Choroid plexus epithelial cell (primary cell): Measurements from ENCODE around the gene PRODH2.

Experiments used
- DNase-seq: peaks from one replicate; pipeline ENCODE4 v3.0.0-alpha.2; 2010; ENCODE audit warnings: low read depth
- H3K4me3 ChIP-seq: 2 replicates; pipeline ENCODE4 v1.5.1; 2011; ENCODE audit warnings: low read depth, mild to moderate bottlenecking, control low read depth, low read length, moderate library complexity
- TF ChIP-seq, protein P1 (sequence below): conservative IDR thresholded peaks from 2 replicates; pipeline ENCODE4 v1.5.1; 2011; ENCODE audit warnings: low read depth, mild to moderate bottlenecking, control low read depth, inconsistent platforms, low read length, moderate library complexity

PRODH2 gene

DNA sequence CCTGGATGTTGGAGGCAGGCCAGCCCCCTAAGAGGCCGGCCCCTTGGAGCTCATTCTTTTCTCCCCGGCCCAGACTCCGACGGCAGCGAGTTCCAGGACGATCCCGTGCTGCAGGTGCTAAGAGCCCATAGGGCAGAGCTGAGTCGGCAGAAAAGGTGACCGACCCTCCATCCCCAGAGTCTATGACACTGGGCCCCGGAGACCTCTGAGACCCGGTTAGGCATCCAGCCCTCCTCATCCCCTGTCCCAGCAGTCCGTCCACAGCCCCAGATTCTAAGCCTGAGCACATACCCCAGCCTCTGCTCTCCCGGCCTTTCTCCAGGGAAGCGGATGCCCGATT, 44.6 kb downstream of the PRODH2 start:
- TF ChIP-seq, protein P1, sequence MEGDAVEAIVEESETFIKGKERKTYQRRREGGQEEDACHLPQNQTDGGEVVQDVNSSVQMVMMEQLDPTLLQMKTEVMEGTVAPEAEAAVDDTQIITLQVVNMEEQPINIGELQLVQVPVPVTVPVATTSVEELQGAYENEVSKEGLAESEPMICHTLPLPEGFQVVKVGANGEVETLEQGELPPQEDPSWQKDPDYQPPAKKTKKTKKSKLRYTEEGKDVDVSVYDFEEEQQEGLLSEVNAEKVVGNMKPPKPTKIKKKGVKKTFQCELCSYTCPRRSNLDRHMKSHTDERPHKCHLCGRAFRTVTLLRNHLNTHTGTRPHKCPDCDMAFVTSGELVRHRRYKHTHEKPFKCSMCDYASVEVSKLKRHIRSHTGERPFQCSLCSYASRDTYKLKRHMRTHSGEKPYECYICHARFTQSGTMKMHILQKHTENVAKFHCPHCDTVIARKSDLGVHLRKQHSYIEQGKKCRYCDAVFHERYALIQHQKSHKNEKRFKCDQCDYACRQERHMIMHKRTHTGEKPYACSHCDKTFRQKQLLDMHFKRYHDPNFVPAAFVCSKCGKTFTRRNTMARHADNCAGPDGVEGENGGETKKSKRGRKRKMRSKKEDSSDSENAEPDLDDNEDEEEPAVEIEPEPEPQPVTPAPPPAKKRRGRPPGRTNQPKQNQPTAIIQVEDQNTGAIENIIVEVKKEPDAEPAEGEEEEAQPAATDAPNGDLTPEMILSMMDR: no peak
- no peak for DNase-seq
- no peak overlapping the region for H3K4me3 ChIP-seq

DNA sequence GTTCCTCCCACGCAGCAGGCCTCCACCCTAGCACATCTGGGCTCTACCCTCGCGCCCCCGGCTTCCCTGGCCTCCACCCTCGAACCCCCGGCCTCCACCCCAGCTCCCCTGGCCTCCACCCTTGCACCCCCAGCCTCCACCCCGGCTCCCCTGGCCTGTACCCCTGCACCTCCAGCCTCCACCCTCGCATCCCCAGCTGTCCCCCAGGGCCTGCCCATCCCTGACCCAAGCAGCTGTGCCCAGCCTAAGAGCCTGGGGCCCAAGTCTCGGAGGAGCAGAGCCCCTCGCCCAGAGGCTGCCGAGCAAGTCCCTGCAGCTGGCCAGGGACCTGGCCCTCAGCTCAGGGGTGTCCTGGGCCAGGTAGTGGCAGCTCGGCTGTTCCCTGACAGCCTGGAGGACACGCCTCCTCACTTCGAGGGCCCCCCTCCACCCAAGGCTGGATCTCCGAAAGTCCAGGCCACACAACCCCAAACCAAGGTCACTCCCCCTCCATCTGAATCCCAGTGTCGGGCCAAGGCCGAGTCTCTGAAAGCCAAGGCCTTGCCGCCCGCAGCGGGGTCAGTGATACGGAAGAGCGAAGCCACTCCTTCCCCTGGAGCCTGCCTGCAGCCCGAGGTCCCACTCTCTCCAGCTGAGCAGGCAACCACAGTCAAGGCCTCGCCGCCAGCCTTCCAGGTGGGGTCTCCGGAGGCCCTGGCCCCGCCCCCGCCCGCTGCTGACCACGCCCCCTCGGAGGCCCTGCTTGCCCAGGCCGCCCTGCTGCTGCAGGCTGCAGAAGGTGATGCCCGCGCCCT, 45.2 kb downstream of the PRODH2 start:
- TF ChIP-seq, protein P1: no peak
- no peak for DNase-seq
- H3K4me3 ChIP-seq: no peak overlapping the region

DNA sequence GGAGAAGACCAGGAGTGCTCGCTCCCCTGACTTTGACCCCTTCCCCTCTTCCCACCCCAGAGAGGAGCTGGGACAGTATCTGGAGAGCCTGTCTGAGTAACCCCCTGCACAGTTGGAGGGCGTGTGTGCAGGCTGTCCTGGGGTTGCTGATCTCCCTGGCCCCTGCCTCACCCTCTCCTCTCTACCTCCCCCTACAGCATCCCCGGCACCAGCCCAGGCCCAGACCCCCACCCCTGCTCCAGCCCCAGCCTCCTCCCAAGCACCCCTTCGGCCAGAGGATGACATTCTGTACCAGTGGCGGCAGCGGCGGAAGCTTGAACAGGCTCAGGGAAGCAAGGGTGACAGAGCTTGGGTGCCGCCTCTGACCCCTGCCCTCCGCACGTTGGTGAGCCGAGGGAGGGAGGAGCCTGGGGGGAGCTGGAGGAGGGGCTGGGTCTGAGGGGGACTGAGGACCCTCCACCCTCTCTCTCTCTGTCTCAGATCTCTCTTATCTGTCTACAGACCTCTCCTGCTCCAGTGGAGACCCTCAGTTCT, 46.0 kb downstream of the PRODH2 start:
- TF ChIP-seq, protein P1: no peak
- DNase-seq: no peak
- H3K4me3 ChIP-seq: no peak overlapping the region

DNA sequence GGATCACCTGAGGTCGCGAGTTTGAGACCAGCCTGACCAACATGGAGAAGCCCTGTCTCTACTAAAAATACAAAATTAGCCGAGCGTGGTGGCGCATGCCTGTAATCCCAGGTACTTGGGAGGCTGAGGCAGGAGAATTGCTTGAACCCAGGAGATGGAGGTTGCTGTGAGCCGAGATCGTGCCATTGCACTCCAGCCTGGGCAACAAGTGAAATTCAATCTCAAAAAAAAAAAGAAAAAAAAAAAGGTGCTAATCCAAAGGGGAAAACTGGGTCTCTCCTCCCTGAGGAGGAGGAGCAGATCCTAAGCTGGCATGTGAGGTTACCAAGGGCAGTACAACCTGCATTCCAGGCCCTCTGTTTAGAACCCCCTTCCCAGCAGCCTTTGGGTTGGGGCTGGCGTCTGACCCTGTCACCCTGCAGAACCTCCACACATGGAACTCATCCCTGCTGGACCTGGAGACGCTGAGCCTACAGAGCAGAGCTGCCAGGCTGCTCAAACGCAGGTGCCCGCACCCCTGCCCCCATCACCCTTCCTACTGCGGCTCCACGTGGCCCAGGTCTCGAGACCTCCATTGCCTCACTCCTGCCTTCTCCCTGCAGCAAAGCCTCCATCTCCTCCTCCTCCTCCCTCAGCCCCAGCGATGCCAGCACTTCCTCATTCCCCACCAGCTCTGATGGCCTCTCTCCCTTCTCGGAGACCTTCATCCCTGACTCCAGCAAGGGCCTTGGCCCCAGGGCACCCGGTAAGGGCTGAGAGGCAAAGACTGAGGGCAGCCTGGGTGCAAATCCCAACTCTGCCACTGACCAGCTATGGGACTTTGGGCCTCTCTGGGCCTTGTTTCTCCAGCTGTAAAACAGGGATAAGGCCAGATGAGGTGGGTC, 48.0 kb downstream of the PRODH2 start:
- TF ChIP-seq, protein P1: no peak
- no peak for DNase-seq
- no peak overlapping the region for H3K4me3 ChIP-seq

DNA sequence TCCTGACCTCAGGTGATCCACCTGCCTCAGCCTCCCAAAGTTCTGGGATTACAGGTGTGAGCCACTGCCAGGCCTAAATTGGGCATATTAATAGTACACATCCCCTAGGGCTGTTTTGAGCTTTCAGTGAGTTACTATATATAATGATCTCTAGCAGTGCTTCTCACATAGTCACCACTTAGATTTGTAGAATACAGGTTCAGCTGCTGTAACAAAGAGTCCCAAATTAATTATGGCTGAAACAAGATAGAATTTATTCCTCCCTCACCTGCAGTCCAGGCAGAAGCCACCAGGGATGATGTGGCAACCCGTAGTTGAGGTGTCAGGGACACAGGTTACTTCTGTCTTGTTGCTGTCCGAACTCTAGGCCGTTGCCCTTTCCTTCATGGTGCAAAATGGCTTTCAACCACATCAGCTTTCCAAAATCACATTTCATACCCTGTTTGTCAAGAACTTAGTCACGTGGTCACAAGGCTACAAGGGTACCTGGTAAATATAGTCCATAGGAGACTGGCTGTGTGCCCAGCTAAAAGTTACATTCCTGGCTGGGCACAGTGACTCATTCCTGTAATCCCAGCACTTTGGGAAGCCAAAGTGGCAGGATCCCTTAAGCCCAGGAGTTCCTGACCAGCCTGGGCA, 51.8 kb downstream of the PRODH2 start:
- DNase-seq: no peak
- TF ChIP-seq, protein P1: no peak
- H3K4me3 ChIP-seq: no peak overlapping the region

DNA sequence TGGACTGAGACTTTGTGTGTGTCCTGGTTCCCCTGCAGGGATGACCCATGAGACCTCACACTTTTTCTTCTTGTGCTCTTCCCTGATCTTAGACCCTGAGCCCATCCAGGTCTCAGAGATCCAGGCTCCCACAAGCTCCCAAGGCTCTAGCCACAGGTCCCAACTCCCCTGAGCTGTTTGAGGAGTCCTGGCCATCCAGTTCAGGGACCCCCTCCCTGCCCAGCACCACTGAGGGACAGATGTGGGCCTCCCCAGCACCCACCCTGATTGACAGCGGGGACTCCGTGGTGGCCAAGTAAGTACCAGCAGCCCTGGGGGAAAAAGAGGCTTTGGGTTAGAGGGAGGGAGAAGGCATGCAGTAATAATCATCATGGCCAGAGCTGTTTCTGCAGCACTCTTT, 52.9 kb downstream of the PRODH2 start:
- TF ChIP-seq, protein P1: no peak
- no peak overlapping the region for H3K4me3 ChIP-seq
- no peak for DNase-seq
